GM23338 (cell line): Measurements from ENCODE around the gene CDK5RAP2. TPM values are rescaled to one million over a fixed set of nuclear protein-coding genes. Genes with fewer than 3 reads are reported as not detected.

Source experiments
- ATAC-seq: fragments of 200-7000 bp; cut with Tn5 transposase; 3 replicates; pipeline ENCODE4 v1.9.1; 2020
- DNase-seq: peaks from one replicate; pipeline ENCODE4 v3.0.0-alpha.2; 2015; ENCODE audit warnings: low spot score
- H2AFZ ChIP-seq: fragments of 200-600 bp; sonication (generic); 2 replicates; pipeline ENCODE4 v1.8.0; 2016; ENCODE audit warnings: antibody characterized with exemption, mild to moderate bottlenecking, moderate library complexity
- H3F3A ChIP-seq: fragments of 200-600 bp; sonication (generic); replicated peaks from 2 replicates; pipeline ENCODE4 v1.8.0; 2017; ENCODE audit warnings: antibody characterized with exemption, mixed run types, low read depth
- H3K27ac ChIP-seq: fragments of 200-600 bp; sonication (generic); 2 replicates; pipeline ENCODE4 v1.6.1; 2016; ENCODE audit warnings: low read depth
- H3K27me3 ChIP-seq: fragments of 200-600 bp; sonication (generic); 2 replicates; pipeline ENCODE4 v1.8.0; 2016; ENCODE audit warnings: mild to moderate bottlenecking, mixed run types, moderate library complexity; ENCODE audit not compliant: insufficient read depth
- H3K36me3 ChIP-seq: fragments of 200-600 bp; sonication (generic); 2 replicates; pipeline ENCODE4 v1.8.0; 2016; ENCODE audit warnings: mild to moderate bottlenecking; ENCODE audit not compliant: insufficient read depth
- H3K4me1 ChIP-seq: fragments of 200-600 bp; sonication (generic); 2 replicates; pipeline ENCODE4 v1.8.0; 2016; ENCODE audit warnings: mild to moderate bottlenecking, moderate library complexity; ENCODE audit not compliant: insufficient read depth
- H3K4me2 ChIP-seq: fragments of 200-600 bp; sonication (generic); 2 replicates; pipeline ENCODE4 v1.7.1; 2017; ENCODE audit warnings: mixed run types
- H3K4me3 ChIP-seq: fragments of 200-600 bp; sonication (generic); 2 replicates; pipeline ENCODE4 v1.6.1; 2016; ENCODE audit warnings: mixed run types
- H3K79me2 ChIP-seq: fragments of 200-600 bp; sonication (generic); replicated peaks from 2 replicates; pipeline ENCODE4 v1.8.0; 2017; ENCODE audit warnings: mild to moderate bottlenecking; ENCODE audit not compliant: insufficient read depth
- H3K9me2 ChIP-seq: fragments of 200-600 bp; sonication (generic); 2 replicates; pipeline ENCODE4 v1.8.0; 2017; ENCODE audit not compliant: insufficient read depth
- H4K20me1 ChIP-seq: fragments of 200-600 bp; sonication (generic); replicated peaks from 2 replicates; pipeline ENCODE4 v1.8.0; 2017; ENCODE audit warnings: mild to moderate bottlenecking; ENCODE audit not compliant: insufficient read depth
- H3K27ac Mint-ChIP-seq: 2 replicates; pipeline ENCODE4 v1.8.0; 2020; ENCODE audit warnings: inconsistent platforms, mild to moderate bottlenecking, moderate library complexity, mixed read lengths
- H3K27me3 Mint-ChIP-seq: 3 replicates; pipeline ENCODE4 v1.8.0; 2022; ENCODE audit warnings: low read depth, mild to moderate bottlenecking, moderate library complexity, mixed read lengths, inconsistent platforms; ENCODE audit not compliant: insufficient read depth, poor library complexity
- H3K36me3 Mint-ChIP-seq: 3 replicates; pipeline ENCODE4 v1.8.0; 2021; ENCODE audit warnings: low read depth, mild to moderate bottlenecking, inconsistent platforms, moderate library complexity, mixed read lengths
- H3K4me1 Mint-ChIP-seq: 3 replicates; pipeline ENCODE4 v1.8.0; 2020; ENCODE audit warnings: mild to moderate bottlenecking, inconsistent platforms, mixed read lengths
- H3K4me3 Mint-ChIP-seq: 3 replicates; pipeline ENCODE4 v1.8.0; 2021; ENCODE audit warnings: moderate library complexity, mild to moderate bottlenecking, inconsistent platforms, mixed read lengths
- H3K9me3 Mint-ChIP-seq: 3 replicates; pipeline ENCODE4 v1.8.0; 2020; ENCODE audit warnings: moderate library complexity, mild to moderate bottlenecking, inconsistent platforms, mixed read lengths
- CREB1 ChIP-seq: fragments of 250-450 bp; sonication (Bioruptor Pico); IDR thresholded peaks from 2 replicates; pipeline ENCODE4 v1.5.0; 2020; ENCODE audit warnings: low read depth, mild to moderate bottlenecking, moderate library complexity
- EZH2 ChIP-seq: fragments of 200-600 bp; sonication (generic); IDR thresholded peaks from one replicate; pipeline ENCODE4 v1.8.0; 2017; ENCODE audit warnings: antibody characterized with exemption, mild to moderate bottlenecking, low read depth; ENCODE audit not compliant: unreplicated experiment
- EZH2phosphoT487 ChIP-seq: fragments of 200-600 bp; sonication (generic); IDR thresholded peaks from one replicate; pipeline ENCODE4 v1.8.1; 2018; ENCODE audit warnings: antibody characterized with exemption; ENCODE audit not compliant: unreplicated experiment
- JUNB ChIP-seq: IDR thresholded peaks from one replicate; pipeline ENCODE4 v1.6.1; 2016; ENCODE audit warnings: antibody characterized with exemption; ENCODE audit not compliant: unreplicated experiment
- NANOG ChIP-seq: IDR thresholded peaks from 2 replicates; pipeline ENCODE4 v1.6.1; 2016; ENCODE audit warnings: antibody characterized with exemption, borderline replicate concordance
- POLR2AphosphoS5 ChIP-seq: IDR thresholded peaks from 2 replicates; pipeline ENCODE4 v1.6.1; 2016; ENCODE audit warnings: antibody characterized with exemption, low read depth
- ZNF114 ChIP-seq: fragments of 250-450 bp; sonication (Bioruptor Pico); IDR thresholded peaks from 2 replicates; pipeline ENCODE4 v1.5.0; 2020; ENCODE audit warnings: mild to moderate bottlenecking, moderate library complexity
- ZNF331 ChIP-seq: fragments of 250-450 bp; sonication (Bioruptor Pico); IDR thresholded peaks from 2 replicates; pipeline ENCODE4 v1.5.0; 2020; ENCODE audit warnings: low read depth, mild to moderate bottlenecking, moderate library complexity
- ZNF462 ChIP-seq: fragments of 250-450 bp; sonication (Bioruptor Pico); IDR thresholded peaks from 2 replicates; pipeline ENCODE4 v1.5.0; 2020; ENCODE audit warnings: mild to moderate bottlenecking, moderate library complexity
- polyA plus RNA-seq: library from polyadenylated mRNA; unstranded; fragments of >200 nt; fragmentation: Nextera tagmentation; extraction: Ambion mirVana; gene quantifications from 2 replicates; pipeline ENCODE4 v1.2.1, GENCODE V29; 2016
- total RNA-seq: library from RNA; depleted of rRNA; stranded (reverse); fragments of >200 nt; shearing (Covaris generic); gene quantifications from 2 replicates; pipeline ENCODE4 v1.2.3, GENCODE V29; 2014
- TF ChIP-seq, protein P1 (sequence below): IDR thresholded peaks from 2 replicates; pipeline ENCODE4 v1.6.1; 2016; ENCODE audit warnings: antibody characterized with exemption
- TF ChIP-seq, protein P2 (sequence below): IDR thresholded peaks from one replicate; pipeline ENCODE4 v1.6.1; 2018; ENCODE audit warnings: antibody characterized with exemption; ENCODE audit not compliant: unreplicated experiment

The CDK5RAP2 gene
- total and polyA plus RNA-seq, 2 experiments from 2014 or later = 50.7 to 65.7 TPM

GRCh38 chr9:120394058-120394669 is 185.8 kb downstream of the CDK5RAP2 start (continued):
- no peak for TF ChIP-seq ZNF462 (CRISPR knock-in tag)
- no peak for TF ChIP-seq CREB1 (CRISPR knock-in tag)
- no peak for TF ChIP-seq POLR2AphosphoS5
- TF ChIP-seq, protein P1, sequence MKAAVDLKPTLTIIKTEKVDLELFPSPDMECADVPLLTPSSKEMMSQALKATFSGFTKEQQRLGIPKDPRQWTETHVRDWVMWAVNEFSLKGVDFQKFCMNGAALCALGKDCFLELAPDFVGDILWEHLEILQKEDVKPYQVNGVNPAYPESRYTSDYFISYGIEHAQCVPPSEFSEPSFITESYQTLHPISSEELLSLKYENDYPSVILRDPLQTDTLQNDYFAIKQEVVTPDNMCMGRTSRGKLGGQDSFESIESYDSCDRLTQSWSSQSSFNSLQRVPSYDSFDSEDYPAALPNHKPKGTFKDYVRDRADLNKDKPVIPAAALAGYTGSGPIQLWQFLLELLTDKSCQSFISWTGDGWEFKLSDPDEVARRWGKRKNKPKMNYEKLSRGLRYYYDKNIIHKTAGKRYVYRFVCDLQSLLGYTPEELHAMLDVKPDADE = no peak
- no peak for TF ChIP-seq EZH2

- H3K4me1 ChIP-seq = no peaks in the 10 kb centered on the region
- Mint-ChIP-seq H3K9me3 (no peaks in the 10 kb centered on the region), H3K27ac (no peak overlapping the region), H3K4me3 (no peak overlapping the region), H3K36me3 (peaks cover 63% of the 10 kb centered on the region), H3K4me1 (peaks cover 1% of the 10 kb centered on the region; the same call in 1 of the 3 replicates), H3K27me3 (peaks cover 18% of the 10 kb centered on the region)
- H3F3A ChIP-seq = no peaks in the 10 kb centered on the region
- H2AFZ ChIP-seq = no peak overlapping the region
- ATAC-seq (no peak), DNase-seq (no peak)
- H3K79me2 ChIP-seq = no peaks in the 10 kb centered on the region
- peaks cover 19% of the 10 kb centered on the region for H3K36me3 ChIP-seq
- H3K4me2 ChIP-seq = no peak overlapping the region
- no peak overlapping the region for H3K27ac ChIP-seq
- H3K9me2 ChIP-seq = no peaks in the 10 kb centered on the region
- no peaks in the 10 kb centered on the region for H3K27me3 ChIP-seq
- H3K4me3 ChIP-seq = no peak overlapping the region
- no peaks in the 10 kb centered on the region for H4K20me1 ChIP-seq
- TF ChIP-seq ZNF114 (CRISPR knock-in tag) (no peak), EZH2phosphoT487 (no peak), JUNB (no peak), NANOG (no peak), POLR2AphosphoS5 (no peak), ZNF331 (no peak)
- TF ChIP-seq, protein P2, sequence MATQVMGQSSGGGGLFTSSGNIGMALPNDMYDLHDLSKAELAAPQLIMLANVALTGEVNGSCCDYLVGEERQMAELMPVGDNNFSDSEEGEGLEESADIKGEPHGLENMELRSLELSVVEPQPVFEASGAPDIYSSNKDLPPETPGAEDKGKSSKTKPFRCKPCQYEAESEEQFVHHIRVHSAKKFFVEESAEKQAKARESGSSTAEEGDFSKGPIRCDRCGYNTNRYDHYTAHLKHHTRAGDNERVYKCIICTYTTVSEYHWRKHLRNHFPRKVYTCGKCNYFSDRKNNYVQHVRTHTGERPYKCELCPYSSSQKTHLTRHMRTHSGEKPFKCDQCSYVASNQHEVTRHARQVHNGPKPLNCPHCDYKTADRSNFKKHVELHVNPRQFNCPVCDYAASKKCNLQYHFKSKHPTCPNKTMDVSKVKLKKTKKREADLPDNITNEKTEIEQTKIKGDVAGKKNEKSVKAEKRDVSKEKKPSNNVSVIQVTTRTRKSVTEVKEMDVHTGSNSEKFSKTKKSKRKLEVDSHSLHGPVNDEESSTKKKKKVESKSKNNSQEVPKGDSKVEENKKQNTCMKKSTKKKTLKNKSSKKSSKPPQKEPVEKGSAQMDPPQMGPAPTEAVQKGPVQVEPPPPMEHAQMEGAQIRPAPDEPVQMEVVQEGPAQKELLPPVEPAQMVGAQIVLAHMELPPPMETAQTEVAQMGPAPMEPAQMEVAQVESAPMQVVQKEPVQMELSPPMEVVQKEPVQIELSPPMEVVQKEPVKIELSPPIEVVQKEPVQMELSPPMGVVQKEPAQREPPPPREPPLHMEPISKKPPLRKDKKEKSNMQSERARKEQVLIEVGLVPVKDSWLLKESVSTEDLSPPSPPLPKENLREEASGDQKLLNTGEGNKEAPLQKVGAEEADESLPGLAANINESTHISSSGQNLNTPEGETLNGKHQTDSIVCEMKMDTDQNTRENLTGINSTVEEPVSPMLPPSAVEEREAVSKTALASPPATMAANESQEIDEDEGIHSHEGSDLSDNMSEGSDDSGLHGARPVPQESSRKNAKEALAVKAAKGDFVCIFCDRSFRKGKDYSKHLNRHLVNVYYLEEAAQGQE = no peak
- TF ChIP-seq, protein P1 = no peak
These were observed 186.4 kb downstream of the CDK5RAP2 start for GRCh38 chr9:120393386-120394057.
